A549 (cell line): ENCODE measurements around the gene KSR2.

Experiments used
- CHD4 ChIP-seq: fragments of 200-600 bp; sonication (generic); IDR thresholded peaks from 2 replicates; pipeline ENCODE4 v1.6.1; 2016; ENCODE audit warnings: antibody characterized with exemption, mild to moderate bottlenecking, borderline replicate concordance
- KDM1A ChIP-seq: fragments of 200-600 bp; sonication (generic); IDR thresholded peaks from 2 replicates; pipeline ENCODE4 v1.6.1; 2016; ENCODE audit warnings: low read depth, mild to moderate bottlenecking
- POLR2A ChIP-seq: IDR thresholded peaks from 2 replicates; pipeline ENCODE4 v1.6.1; 2012; ENCODE audit warnings: mild to moderate bottlenecking, low read length
- RAD21 ChIP-seq, 2 experiments: fragments of >200 bp in 1 of 2; sonication (Bioruptor Twin) in 1 of 2; formaldehyde crosslinking in 1 of 2; IDR thresholded peaks in 1 of 2; conservative IDR thresholded peaks in 1 of 2; 2 replicates in 1 of 2; 3 replicates in 1 of 2; pipeline ENCODE4 v1.6.1; 2012 to 2018; ENCODE audit warnings: inconsistent platforms in 1 of 2
- TF ChIP-seq, protein P1 (sequence below): fragments of >200 bp; sonication (Bioruptor Twin); formaldehyde crosslinking; IDR thresholded peaks from 3 replicates; pipeline ENCODE4 v1.5.1; 2016

DNA sequence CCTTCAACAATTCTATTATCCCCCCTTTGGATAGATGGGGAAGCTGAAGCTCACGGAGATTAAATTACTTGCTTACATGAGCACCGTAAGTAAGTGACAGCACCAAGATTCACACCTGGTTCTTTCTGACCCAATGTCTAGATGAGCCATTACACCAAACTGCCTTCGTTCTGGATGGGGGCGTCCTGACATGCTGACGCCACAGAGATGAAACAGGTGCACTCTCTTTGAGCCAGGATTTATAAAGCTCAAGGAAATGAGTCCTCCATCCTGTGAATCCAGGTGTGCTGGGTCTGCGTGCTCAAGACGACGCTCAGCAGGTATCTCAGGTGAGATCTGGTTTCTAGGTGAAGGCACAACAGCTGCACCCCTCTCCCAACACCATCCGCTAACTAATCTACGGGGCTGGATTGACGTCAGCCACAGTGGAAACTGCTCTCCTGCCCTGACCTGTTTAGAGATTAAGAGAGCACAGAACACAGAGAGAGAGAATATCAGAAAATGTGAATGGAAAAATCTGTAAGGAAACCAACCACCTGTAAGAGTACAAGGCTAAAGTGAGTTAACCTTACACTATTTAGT lies 61.6 kb downstream of the KSR2 start:
- TF ChIP-seq, protein P1, sequence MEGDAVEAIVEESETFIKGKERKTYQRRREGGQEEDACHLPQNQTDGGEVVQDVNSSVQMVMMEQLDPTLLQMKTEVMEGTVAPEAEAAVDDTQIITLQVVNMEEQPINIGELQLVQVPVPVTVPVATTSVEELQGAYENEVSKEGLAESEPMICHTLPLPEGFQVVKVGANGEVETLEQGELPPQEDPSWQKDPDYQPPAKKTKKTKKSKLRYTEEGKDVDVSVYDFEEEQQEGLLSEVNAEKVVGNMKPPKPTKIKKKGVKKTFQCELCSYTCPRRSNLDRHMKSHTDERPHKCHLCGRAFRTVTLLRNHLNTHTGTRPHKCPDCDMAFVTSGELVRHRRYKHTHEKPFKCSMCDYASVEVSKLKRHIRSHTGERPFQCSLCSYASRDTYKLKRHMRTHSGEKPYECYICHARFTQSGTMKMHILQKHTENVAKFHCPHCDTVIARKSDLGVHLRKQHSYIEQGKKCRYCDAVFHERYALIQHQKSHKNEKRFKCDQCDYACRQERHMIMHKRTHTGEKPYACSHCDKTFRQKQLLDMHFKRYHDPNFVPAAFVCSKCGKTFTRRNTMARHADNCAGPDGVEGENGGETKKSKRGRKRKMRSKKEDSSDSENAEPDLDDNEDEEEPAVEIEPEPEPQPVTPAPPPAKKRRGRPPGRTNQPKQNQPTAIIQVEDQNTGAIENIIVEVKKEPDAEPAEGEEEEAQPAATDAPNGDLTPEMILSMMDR: no peak
- TF ChIP-seq POLR2A (no peak), CHD4 (no peak), RAD21 (conservative IDR thresholded peaks at IDR 0.05 in 1 of 2, IDR thresholded peaks at IDR 0.05 in 1 of 2) (no peak), KDM1A (no peak)
